Ishikawa (cell line): ENCODE measurements around the gene MIPOL1.

Source experiments
- CEBPB ChIP-seq: IDR thresholded peaks from 2 replicates; pipeline ENCODE4 v1.6.1; 2012
- CREB1 ChIP-seq: IDR thresholded peaks from 2 replicates; pipeline ENCODE4 v1.6.1; 2012; ENCODE audit warnings: low read depth
- EGR1 ChIP-seq: IDR thresholded peaks from 2 replicates; pipeline ENCODE4 v1.6.1; 2012
- EP300 ChIP-seq: IDR thresholded peaks from 2 replicates; pipeline ENCODE4 v1.6.1; 2012; ENCODE audit warnings: borderline replicate concordance
- FOXM1 ChIP-seq: IDR thresholded peaks from 2 replicates; pipeline ENCODE4 v1.6.1; 2012; ENCODE audit warnings: low read depth, borderline replicate concordance
- NFIC ChIP-seq: IDR thresholded peaks from 2 replicates; pipeline ENCODE4 v1.6.1; 2012
- RAD21 ChIP-seq: IDR thresholded peaks from 2 replicates; pipeline ENCODE4 v1.6.1; 2012; ENCODE audit warnings: low read depth
- TAF1 ChIP-seq: IDR thresholded peaks from 2 replicates; pipeline ENCODE4 v1.6.1; 2012; ENCODE audit warnings: low read depth, mild to moderate bottlenecking
- TCF12 ChIP-seq: IDR thresholded peaks from 2 replicates; pipeline ENCODE4 v1.6.1; 2012; ENCODE audit warnings: low read depth
- TEAD4 ChIP-seq: IDR thresholded peaks from 2 replicates; pipeline ENCODE4 v1.6.1; 2012
- YY1 ChIP-seq: IDR thresholded peaks from 2 replicates; pipeline ENCODE4 v1.6.1; 2012; ENCODE audit warnings: low read depth
- ZBTB7A ChIP-seq: IDR thresholded peaks from 2 replicates; pipeline ENCODE4 v1.6.1; 2012; ENCODE audit warnings: low read depth
- TF ChIP-seq, protein P1 (sequence below): IDR thresholded peaks from 2 replicates; pipeline ENCODE4 v1.6.1; 2012
- TF ChIP-seq, protein P2 (sequence below): IDR thresholded peaks from 2 replicates; pipeline ENCODE4 v1.6.1; 2012
- TF ChIP-seq, protein P3 (sequence below): IDR thresholded peaks from 2 replicates; pipeline ENCODE4 v1.6.1; 2012; ENCODE audit warnings: low read depth, mild to moderate bottlenecking

MIPOL1 gene

DNA sequence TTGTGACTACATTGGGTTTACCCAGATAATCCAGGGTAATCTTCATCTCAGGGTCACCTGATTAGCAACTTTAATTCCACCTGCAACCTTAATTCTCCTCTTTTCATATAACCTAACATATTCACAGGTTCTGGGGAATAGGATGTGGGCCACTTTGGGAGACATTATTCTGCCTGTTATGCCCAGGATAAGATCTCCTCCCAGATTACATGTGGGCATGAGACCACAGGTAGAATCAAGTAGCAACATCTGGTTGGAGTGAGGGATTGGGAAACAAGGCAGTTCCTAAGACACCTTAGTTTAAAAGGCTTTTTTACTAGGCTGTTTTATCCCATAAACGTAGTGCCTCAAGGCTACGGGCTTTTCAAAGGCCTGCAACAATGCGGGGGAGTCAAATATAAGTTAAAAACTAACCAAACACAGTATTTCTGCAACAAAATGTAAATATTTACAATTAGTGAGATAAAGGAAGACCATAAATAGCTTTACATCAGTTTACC lies 215.8 kb downstream of the MIPOL1 start:
- TF ChIP-seq ZBTB7A (no peak), CREB1 (no peak), EP300 (no peak), CEBPB (no peak), TCF12 (no peak), YY1 (no peak), TEAD4 (no peak), NFIC (no peak)
- TF ChIP-seq, protein P1, sequence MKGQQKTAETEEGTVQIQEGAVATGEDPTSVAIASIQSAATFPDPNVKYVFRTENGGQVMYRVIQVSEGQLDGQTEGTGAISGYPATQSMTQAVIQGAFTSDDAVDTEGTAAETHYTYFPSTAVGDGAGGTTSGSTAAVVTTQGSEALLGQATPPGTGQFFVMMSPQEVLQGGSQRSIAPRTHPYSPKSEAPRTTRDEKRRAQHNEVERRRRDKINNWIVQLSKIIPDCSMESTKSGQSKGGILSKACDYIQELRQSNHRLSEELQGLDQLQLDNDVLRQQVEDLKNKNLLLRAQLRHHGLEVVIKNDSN: no peak
- TF ChIP-seq, protein P2, sequence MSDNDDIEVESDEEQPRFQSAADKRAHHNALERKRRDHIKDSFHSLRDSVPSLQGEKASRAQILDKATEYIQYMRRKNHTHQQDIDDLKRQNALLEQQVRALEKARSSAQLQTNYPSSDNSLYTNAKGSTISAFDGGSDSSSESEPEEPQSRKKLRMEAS: no peak

DNA sequence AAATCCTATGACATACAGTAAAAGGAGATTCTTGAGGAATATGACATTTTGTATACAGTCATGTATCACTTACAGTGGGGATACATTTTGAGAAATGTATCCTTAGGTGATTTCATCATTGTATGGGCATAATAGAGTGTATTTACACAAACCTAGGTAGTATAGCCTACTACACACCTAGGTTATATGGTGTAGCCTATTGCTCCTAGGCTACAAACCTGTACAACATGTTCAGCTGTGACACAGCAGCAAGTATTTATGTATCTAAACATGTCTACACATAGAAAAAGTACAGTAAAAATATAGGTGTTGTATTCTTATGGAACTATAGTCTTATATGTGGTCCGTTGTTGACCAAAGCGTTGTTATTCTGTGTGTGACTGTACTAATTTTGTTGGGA lies 218.5 kb downstream of the MIPOL1 start:
- TF ChIP-seq TAF1 (no peak), EGR1 (no peak), ZBTB7A (no peak), CREB1 (no peak), NFIC (no peak), TCF12 (no peak), TEAD4 (no peak), RAD21 (no peak), YY1 (no peak), CEBPB (no peak), FOXM1 (no peak), EP300 (no peak)
- TF ChIP-seq, protein P3, sequence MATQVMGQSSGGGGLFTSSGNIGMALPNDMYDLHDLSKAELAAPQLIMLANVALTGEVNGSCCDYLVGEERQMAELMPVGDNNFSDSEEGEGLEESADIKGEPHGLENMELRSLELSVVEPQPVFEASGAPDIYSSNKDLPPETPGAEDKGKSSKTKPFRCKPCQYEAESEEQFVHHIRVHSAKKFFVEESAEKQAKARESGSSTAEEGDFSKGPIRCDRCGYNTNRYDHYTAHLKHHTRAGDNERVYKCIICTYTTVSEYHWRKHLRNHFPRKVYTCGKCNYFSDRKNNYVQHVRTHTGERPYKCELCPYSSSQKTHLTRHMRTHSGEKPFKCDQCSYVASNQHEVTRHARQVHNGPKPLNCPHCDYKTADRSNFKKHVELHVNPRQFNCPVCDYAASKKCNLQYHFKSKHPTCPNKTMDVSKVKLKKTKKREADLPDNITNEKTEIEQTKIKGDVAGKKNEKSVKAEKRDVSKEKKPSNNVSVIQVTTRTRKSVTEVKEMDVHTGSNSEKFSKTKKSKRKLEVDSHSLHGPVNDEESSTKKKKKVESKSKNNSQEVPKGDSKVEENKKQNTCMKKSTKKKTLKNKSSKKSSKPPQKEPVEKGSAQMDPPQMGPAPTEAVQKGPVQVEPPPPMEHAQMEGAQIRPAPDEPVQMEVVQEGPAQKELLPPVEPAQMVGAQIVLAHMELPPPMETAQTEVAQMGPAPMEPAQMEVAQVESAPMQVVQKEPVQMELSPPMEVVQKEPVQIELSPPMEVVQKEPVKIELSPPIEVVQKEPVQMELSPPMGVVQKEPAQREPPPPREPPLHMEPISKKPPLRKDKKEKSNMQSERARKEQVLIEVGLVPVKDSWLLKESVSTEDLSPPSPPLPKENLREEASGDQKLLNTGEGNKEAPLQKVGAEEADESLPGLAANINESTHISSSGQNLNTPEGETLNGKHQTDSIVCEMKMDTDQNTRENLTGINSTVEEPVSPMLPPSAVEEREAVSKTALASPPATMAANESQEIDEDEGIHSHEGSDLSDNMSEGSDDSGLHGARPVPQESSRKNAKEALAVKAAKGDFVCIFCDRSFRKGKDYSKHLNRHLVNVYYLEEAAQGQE: no peak
- TF ChIP-seq, protein P1: no peak
- TF ChIP-seq, protein P2: no peak

DNA sequence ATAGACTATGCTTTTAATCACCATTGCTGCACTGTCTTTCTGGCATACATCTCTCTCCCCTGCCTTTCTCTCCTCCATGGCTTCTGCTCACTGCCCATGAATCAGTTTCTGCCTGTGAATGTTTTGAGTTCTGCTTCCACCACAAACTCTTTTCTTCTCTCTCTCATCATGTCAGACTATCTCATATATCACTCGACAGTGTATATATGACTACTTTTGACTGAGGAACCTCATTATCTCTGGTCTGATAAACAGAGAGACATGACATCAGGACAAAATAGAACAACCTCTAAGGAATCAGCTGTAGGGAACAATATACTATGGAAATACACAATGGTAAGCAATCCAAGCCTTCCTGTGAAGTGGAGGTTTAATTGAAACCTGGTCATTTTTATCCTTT lies 219.4 kb downstream of the MIPOL1 start:
- TF ChIP-seq TCF12: no peak
- TF ChIP-seq FOXM1: no peak

DNA sequence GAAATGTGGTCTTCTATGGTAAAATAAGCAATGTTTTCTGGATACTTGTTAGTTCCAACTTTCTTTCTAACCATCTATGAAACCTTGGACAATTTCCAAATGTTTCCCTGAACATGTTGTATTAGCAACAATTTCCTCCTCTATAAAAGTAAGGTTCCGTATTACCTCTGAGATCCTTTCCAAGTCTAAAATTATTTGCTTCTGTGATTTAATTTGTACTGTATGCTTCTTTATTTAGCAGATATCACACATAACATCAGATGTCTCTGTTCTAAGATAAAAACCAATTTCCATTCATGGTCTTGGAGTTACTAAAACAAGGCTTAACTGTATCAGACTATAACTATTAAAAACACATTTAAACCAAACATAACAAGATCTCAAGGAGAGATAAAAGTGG lies 220.1 kb downstream of the MIPOL1 start:
- TF ChIP-seq YY1 (no peak), TCF12 (no peak)

DNA sequence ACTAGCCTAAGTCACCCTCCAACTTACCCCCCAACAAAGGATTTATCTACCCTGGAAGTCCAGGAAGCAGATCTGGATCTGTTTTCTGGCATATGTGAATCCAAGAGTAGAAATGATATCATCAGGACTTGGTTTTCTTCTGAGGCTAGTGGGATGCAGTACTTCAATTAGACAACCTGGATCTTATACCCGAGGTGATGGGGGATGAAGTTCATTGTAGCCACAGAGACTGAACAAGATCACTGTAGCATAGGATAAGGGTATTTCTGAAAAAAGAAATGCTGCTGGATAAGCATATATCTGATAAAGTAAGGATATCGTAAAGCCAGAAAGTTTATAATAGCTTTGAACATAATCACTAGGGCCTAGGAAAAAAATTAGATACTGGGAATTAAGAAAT lies 222.9 kb downstream of the MIPOL1 start:
- TF ChIP-seq EP300: no peak
- TF ChIP-seq CEBPB: no peak
- TF ChIP-seq ZBTB7A: no peak
- TF ChIP-seq TEAD4: no peak
- no peak for TF ChIP-seq FOXM1
- TF ChIP-seq, protein P1: no peak
- no peak for TF ChIP-seq TAF1
- TF ChIP-seq, protein P2: no peak
- TF ChIP-seq RAD21: no peak
- TF ChIP-seq YY1: no peak
- no peak for TF ChIP-seq EGR1

DNA sequence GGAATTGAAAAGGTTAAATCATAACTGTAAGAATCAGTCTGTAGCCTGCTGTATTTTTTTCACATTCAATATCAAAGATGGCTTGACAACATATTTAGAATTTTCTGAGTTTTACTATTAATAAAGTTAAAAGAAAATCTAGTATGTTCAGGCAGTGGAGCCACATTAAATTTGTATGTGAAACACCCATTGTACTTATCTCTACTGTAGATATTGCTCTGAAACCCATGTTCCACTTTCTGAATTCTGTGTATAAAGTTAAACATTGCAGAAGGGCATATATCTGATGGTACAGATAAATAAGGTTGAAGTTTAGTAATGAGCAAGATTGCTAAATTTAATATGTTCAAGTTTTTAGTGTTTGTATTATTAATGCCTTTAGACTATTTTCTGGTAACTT lies 224.6 kb downstream of the MIPOL1 start:
- TF ChIP-seq CEBPB: no peak
- TF ChIP-seq EGR1: no peak
- no peak for TF ChIP-seq CREB1
- no peak for TF ChIP-seq ZBTB7A
- TF ChIP-seq, protein P2: no peak
- TF ChIP-seq YY1: no peak
- TF ChIP-seq, protein P1: no peak
- TF ChIP-seq, protein P3: no peak
